Spleen (tissue), 7 donors: ENCODE measurements around the gene LRRC56.

Experiments
- POLR2A ChIP-seq, 3 donors: fragments of 450-650 bp; IDR thresholded peaks; one replicate each; pipeline ENCODE4 v1.5.1; 2017; ENCODE audit warnings: antibody characterized with exemption in 3 of 3, mild to moderate bottlenecking in 1 of 3
- TF ChIP-seq, protein P1 (sequence below), 11 experiments: fragments of 200-600 bp in 7 of 11; fragments of 450-650 bp in 4 of 11; sonication (generic) in 4 of 11; IDR thresholded peaks in 8 of 11; conservative IDR thresholded peaks in 3 of 11; 1 replicate in 7 of 11; 2 replicates in 4 of 11; pipeline versions ENCODE4 v1.4.0 to v1.8.0; 2016 to 2021; ENCODE audit warnings: antibody characterized with exemption in 11 of 11, inconsistent platforms in 4 of 11, mild to moderate bottlenecking in 1 of 11
- donor health status: DM: no; HTN: no; CAD: no; lungs with moderate emphysema.
- donor health status: DM: no; HTN: no; CAD: no.
- donor health status: DM: no; HTN: no; CAD: no.

DNA sequence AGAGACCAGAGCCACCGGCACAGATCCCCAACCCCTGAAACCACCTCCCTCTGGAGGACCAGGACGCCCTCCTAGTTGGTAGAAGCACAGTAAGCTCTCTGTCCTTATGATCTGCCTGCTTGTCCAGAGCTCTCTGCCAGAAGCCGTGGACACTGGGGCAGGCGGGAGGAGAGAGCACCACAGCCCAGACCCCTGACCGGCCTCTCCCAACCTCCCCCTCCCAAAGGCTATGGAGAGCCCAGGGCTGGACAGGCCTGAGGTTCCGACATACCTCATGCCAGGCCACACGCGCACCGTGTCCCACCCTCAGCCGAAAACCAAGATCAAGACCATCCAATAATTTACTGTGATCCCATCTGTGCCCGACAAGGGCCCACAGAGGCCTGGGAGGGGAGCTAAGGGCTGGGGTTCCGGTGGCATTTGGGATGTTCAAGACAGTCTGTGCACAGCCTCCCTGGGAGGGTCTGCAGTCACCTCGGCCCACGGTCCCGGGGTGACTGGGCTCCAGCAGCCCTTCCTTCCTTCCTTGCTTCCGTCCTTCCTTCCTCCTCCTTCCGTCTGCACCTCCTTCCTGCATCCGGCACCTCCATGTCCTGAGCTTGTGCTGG, 5.3 kb upstream of the LRRC56 start:
- TF ChIP-seq, protein P1, sequence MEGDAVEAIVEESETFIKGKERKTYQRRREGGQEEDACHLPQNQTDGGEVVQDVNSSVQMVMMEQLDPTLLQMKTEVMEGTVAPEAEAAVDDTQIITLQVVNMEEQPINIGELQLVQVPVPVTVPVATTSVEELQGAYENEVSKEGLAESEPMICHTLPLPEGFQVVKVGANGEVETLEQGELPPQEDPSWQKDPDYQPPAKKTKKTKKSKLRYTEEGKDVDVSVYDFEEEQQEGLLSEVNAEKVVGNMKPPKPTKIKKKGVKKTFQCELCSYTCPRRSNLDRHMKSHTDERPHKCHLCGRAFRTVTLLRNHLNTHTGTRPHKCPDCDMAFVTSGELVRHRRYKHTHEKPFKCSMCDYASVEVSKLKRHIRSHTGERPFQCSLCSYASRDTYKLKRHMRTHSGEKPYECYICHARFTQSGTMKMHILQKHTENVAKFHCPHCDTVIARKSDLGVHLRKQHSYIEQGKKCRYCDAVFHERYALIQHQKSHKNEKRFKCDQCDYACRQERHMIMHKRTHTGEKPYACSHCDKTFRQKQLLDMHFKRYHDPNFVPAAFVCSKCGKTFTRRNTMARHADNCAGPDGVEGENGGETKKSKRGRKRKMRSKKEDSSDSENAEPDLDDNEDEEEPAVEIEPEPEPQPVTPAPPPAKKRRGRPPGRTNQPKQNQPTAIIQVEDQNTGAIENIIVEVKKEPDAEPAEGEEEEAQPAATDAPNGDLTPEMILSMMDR (IDR thresholded peaks at IDR 0.05 in 8 of 11, conservative IDR thresholded peaks at IDR 0.05 in 3 of 11): no peak
- TF ChIP-seq POLR2A (IDR thresholded peaks at IDR 0.05): no peak
